Stimulated activated CD4-positive, alpha-beta T cell treated with anti-CD3 and anti-CD28 coated beads, Interleukin-1b, Interleukin-23, amount 100 ng/mL, for 1 hour (primary cell): ENCODE measurements around the gene DUSP22.

Experiments
- DNase-seq, 2 donors: peaks; one replicate each; pipeline ENCODE4 v3.0.0-alpha.2; 2020; ENCODE audit warnings: low read depth in 2 of 2

DUSP22 gene

GRCh38 chr6:352896-353470 is 60.7 kb downstream of the DUSP22 start:
- DNase-seq, result no peak

GRCh38 chr6:353642-354614 is 61.6 kb downstream of the DUSP22 start:
- no peak for DNase-seq

- no peak for DNase-seq
Measured at GRCh38 chr6:354631-355280, 62.5 kb downstream of the DUSP22 start.

GRCh38 chr6:355373-356208 is 63.3 kb downstream of the DUSP22 start:
- DNase-seq, result no peak

GRCh38 chr6:356828-357251 is 64.6 kb downstream of the DUSP22 start:
- DNase-seq, result no peak

GRCh38 chr6:357261-357790 is 65.0 kb downstream of the DUSP22 start:
- DNase-seq, result no peak

- DNase-seq, result no peak
Measured at GRCh38 chr6:357791-358341, 65.6 kb downstream of the DUSP22 start.

- no peak for DNase-seq
Measured at GRCh38 chr6:358432-358831, 66.1 kb downstream of the DUSP22 start.

- no peak for DNase-seq
Measured at GRCh38 chr6:358847-359246, 66.6 kb downstream of the DUSP22 start.

- DNase-seq, result no peak
Measured at GRCh38 chr6:359261-360035, 67.2 kb downstream of the DUSP22 start.

GRCh38 chr6:360349-360748 is 68.1 kb downstream of the DUSP22 start:
- DNase-seq, result no peak

GRCh38 chr6:360764-361373 is 68.6 kb downstream of the DUSP22 start:
- no peak for DNase-seq

- no peak for DNase-seq
Measured at GRCh38 chr6:361411-362132, 69.3 kb downstream of the DUSP22 start.

- no peak for DNase-seq
Measured at GRCh38 chr6:362231-362923, 70.1 kb downstream of the DUSP22 start.

- no peak for DNase-seq
Measured at GRCh38 chr6:362924-363249, 70.6 kb downstream of the DUSP22 start.

- no peak for DNase-seq
Measured at GRCh38 chr6:363291-363690, 71.0 kb downstream of the DUSP22 start.

GRCh38 chr6:363909-364308 is 71.6 kb downstream of the DUSP22 start:
- DNase-seq, result no peak

- no peak for DNase-seq
Measured at GRCh38 chr6:364609-365540, 72.6 kb downstream of the DUSP22 start.
